HG03571 (cell line): ENCODE measurements around the gene MDC1.
A peak's percentile ranks its signal among the peaks of the same experiment; 100 is the strongest.

ENCODE experiments used
- ATAC-seq: cut with Tn5 transposase; IDR thresholded peaks from one replicate; pipeline ENCODE4 v1.9.1; 2021; ENCODE audit not compliant: unreplicated experiment

Gene MDC1

GRCh38 chr6:30747902-30748769 lies 31.1 kb upstream of the MDC1 start:
- ATAC-seq: no peak

GRCh38 chr6:30747300-30747687 lies 30.2 kb upstream of the MDC1 start:
- no peak for ATAC-seq

DNA sequence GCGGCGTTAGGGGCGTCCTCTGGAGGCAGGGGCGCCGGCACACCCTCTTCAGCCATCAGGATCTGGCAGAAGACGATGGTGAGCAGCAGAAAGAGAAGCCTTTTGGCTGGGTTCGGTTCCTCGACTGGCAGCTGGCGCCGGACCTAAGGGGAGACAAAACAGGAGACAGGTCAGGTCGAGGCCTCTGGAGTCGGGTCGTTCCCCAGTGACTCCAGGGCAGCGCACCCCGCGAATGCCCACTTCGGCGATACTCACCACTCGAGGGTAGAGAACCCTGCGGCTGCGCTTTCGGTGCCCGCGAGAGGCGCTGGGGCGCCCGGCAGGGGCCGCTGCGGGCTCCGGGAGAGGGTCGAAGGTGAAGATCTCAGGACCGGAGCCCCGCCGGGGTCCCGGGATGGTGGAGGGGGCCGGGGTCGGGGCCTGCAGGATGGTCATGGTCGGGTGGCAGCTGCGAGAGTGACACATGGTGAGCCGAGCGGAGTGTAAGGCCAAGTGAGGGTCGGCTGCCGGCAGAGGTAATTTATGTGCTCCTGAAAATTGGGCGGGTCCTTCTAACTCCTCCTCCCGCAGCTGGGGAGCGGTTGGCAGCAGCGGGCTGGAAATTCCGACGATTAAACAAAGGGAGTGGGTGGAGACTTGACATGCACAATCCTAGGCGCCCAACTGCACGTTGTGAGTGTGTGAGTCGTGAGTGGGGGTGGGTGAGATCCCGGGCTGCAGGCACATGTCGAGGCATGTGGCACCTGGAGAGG lies 27.1 kb upstream of the MDC1 start, which contains the start of gene IER3:
TSS of gene IER3 (minus strand) at position 494 of the 752 bp plus-strand sequence. CDS start at position 465, 29 bp downstream.
- no peak for ATAC-seq

GRCh38 chr6:30743099-30744053 lies 26.3 kb upstream of the MDC1 start:
- peak; percentile 21 for ATAC-seq

- ATAC-seq: peak; percentile 65
Measured at GRCh38 chr6:30742316-30743098, 25.4 kb upstream of the MDC1 start, which contains the start of gene FLOT1. TSS of gene FLOT1 (minus strand) at chr6:30742687. CDS start at chr6:30742189, 498 bp downstream.

- ATAC-seq: no peak
Measured at GRCh38 chr6:30741789-30742315, 24.8 kb upstream of the MDC1 start.

DNA sequence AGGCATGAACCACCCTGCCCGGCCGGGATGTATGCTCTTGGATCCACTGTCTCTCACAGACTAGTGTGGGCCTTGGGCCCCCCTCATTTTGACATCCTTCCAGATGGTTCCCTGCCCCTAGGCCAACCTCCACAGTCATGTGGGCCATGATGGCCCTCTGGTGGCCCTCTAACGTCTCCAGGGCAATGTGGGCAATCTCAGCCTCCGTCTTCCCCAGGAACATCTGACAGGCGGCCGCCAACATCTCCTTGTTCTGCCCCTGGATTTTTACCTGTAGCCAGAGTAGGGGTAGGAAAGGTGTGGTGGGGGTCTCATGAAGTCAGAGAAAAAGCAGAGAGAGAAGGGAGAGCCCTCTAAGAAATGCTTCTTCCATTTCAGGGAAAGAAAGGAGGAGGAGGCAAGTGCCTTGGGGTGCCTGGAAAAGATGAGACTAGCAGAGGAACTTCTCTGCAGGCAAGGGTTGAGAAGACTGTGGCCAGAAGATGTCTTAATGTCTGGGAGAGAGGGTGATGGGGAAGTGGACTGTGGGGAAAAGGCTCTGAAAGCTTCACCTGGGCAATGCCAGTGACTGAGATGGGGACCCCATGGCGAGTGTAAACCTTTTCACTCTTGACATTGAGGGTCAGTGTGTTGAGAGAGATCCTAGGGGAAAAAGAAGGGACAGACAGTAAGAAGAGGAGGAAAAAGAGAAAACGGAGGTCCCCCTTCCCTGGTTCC lies 24.1 kb upstream of the MDC1 start:
- no peak for ATAC-seq

DNA sequence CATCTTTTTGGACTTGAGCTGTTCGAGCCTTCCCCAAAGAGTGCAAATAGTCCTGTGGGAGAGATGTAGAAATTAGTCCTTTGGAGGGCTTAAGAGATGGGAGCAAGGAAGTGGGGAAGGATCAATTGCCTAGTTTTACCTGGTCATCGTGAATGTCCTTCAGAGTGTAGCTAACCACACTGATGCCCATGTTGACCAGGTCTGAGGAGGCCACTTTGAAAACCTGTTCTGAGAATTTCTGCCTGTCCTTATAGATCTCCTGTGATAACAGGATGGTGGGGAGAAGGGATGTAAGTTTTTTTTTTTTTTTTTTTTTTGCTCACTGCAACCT lies 23.4 kb upstream of the MDC1 start:
- no peak for ATAC-seq

- ATAC-seq: no peak
Measured at GRCh38 chr6:30738532-30738931, 21.5 kb upstream of the MDC1 start.

GRCh38 chr6:30735668-30736314 lies 18.7 kb upstream of the MDC1 start:
- ATAC-seq: no peak

- ATAC-seq: no peak
Measured at GRCh38 chr6:30732237-30732943, 15.3 kb upstream of the MDC1 start.

- peak; percentile 48 for ATAC-seq
Measured at GRCh38 chr6:30730601-30731435, 13.7 kb upstream of the MDC1 start.

DNA sequence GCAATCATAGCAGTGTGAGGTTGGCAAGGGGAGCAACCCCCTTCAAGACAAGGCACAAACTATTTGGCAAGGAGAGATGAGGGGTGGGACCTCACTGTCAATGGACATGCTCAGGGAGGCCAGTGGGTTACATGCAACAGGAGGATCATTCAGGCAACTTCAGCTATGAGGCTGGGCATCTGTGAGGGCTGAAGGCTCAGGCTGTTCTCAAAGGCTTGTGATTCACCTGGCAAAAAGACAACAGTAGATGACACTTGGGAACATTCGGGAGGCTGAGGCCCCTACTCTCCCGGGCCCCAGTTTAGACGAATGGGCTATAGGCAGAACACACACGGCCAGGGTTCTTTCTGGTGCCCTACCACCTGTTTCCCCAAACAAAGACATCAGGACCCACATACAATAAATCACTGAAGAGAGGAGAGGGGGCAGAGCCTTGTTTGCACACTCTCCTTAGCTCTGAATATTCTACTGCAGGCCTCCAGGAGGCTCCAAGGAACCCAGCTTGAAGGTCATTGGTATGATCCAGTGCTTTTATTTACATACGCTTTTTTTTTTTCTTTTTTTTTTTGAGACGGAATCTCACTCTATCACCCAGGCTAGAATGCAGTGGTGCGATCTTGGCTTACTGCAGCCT lies 11.0 kb upstream of the MDC1 start:
- ATAC-seq: no peak

DNA sequence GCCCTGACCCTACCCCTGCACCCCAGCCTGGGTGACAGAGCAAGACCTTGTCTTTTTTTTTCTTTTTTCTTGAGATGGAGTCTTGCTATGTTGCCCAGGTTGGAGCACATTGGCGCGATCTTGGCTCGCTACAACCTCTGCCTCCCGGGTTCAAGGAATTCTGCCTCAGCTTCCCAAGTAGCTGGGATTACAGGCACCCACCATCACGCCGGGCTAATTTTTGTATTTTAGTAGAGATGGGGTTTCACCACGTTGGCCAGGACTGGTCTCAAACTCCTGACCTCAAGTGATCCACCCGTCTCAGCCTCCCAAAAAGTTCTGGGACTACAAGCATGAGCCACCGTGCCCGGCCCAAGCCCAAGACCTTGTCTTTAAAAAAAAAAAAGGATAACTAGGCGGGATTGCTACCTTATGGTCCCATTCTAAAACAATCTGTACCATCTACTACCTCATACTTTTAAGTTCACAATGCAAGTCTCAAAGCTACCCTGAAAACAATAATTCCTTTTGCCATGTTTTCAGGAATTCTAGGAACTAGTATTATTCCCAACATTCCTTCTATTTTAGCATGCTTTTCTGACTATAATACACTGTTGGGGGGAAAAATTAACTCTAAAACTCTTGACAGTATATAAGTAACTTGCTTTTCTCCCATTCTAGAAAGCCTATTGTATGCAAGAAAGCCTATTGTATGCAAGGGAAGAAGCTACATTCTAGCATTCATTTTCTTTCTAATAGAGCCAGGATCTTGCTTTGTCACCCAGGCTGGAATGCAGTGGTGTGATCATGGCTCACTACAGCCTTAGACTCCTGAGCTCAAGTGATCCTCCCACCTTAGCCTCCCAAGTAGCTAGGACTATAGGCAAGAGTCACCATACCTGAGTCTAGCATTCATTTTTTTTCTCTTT lies 9.7 kb upstream of the MDC1 start:
- ATAC-seq: no peak

DNA sequence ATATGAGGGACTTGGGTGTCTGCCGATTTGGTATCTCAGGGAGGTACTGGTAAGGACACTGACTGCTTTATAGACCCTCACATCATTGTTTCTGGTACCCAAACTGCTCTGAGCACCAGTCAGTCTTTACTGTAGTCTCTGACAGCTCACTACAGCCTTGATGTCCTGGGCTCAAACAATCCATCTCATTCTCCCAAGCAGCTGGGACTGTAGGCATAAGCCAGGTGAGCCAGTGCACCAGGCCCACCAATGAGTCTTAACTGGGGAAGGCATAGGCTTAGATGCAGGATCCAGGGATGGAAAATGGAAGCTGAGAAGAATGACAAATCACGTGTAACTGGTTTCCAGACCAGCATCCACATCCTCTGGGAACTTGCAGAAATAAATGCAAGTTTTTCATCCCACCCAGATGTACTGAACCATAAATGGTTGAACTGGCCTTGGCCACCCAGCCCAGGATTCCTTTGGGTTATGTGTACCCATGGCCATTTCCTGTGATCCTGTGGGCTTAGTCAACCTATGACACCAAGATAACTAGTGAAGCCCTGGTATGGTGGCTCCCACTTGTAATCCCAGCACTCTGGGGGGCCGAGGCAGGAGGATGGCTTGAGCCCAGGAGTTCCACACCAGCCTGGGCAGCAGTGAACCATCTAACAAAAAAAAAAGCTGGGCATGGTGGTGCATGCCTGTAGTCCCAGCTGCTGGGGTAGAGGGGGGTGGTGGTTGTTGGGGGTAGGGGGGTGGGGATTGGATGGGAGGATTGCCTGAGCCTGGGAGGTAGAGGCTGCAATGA lies 8.8 kb upstream of the MDC1 start:
- no peak for ATAC-seq
